Lung microvascular endothelial cell (primary cell): Measurements from ENCODE around the gene RGS7. TPM values are rescaled to one million over a fixed set of nuclear protein-coding genes. Genes with fewer than 3 reads are reported as not detected.
A peak's percentile ranks its signal among the peaks of the same experiment; 100 is the strongest.
"Not testable (repeated sequence)": the region's sequence is repeated elsewhere in the genome, so short reads cannot be mapped to it uniquely, and the experiment has no call there.

Experiments
- DNase-seq, 2 donors: peaks; one replicate each; pipeline versions ENCODE4 v3.0.0 to v3.0.0-alpha.2; 2010; ENCODE audit warnings: low read depth in 2 of 2
- total RNA-seq: library from RNA; depleted of rRNA; stranded (reverse); fragments of >200 nt; gene quantifications from 2 replicates; pipeline ENCODE4 v1.2.1, GENCODE V29; 2014

Gene RGS7
- total RNA-seq, 1 donor from 2014 or later, result under 0.01 TPM

DNA sequence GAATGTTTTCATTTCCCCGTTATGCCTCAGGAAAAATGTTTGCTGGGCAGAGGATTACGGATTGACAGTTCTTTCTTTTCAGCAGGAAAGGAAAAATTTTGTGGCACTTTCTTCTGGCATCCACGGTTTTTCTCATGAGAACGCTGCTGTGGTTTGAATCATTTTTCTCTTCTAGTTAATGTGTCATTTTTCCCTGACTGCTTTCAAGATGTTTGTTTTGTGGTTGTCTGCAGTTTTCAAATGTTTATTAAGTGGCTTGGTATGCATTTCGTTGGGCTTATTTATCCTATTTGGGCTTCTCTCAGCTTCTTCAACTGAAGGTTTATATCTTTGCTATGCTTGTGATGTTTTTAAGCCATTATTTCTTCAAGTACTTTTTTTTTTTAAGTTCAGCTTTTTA is 359.0 kb downstream of the RGS7 start:
- no peak for DNase-seq

- no peak for DNase-seq
Measured at GRCh38 chr1:240993004-240993403, 364.0 kb downstream of the RGS7 start.

GRCh38 chr1:240991230-240991629 is 365.8 kb downstream of the RGS7 start:
- DNase-seq, result no peak

- DNase-seq, result peak in 1 of 2 donors; percentile 2
Measured at GRCh38 chr1:240987928-240988327, 369.1 kb downstream of the RGS7 start.

DNA sequence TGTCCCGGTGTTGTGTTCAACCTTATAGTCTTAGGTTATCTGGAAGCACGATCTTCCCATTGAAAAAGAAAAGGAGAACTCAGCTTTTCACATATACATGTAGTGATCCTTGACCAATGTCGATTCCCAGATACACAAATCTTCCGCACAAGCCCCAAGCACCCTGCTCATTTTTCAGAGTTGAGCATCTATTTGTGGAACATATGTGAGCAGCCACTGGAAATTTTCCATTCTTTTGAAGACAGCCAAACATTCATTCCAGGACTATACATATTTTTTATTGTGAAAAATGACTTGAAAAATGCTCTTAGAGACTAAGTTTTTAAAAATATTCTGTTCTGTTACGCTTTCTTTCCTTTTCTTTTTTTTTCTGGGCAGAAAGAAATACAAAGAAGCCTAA is 371.9 kb downstream of the RGS7 start:
- DNase-seq, result no peak

- DNase-seq, result no peak
Measured at GRCh38 chr1:240980342-240980741, 376.7 kb downstream of the RGS7 start.

GRCh38 chr1:240976685-240977084 is 380.3 kb downstream of the RGS7 start:
- no peak for DNase-seq

- no peak for DNase-seq
Measured at GRCh38 chr1:240973875-240974274, 383.1 kb downstream of the RGS7 start.

- DNase-seq, result not testable (repeated sequence)
Measured at GRCh38 chr1:240972059-240972458, 384.9 kb downstream of the RGS7 start.

GRCh38 chr1:240970253-240970652 is 386.8 kb downstream of the RGS7 start:
- DNase-seq, result no peak

GRCh38 chr1:240968864-240969263 is 388.1 kb downstream of the RGS7 start:
- DNase-seq, result no peak

DNA sequence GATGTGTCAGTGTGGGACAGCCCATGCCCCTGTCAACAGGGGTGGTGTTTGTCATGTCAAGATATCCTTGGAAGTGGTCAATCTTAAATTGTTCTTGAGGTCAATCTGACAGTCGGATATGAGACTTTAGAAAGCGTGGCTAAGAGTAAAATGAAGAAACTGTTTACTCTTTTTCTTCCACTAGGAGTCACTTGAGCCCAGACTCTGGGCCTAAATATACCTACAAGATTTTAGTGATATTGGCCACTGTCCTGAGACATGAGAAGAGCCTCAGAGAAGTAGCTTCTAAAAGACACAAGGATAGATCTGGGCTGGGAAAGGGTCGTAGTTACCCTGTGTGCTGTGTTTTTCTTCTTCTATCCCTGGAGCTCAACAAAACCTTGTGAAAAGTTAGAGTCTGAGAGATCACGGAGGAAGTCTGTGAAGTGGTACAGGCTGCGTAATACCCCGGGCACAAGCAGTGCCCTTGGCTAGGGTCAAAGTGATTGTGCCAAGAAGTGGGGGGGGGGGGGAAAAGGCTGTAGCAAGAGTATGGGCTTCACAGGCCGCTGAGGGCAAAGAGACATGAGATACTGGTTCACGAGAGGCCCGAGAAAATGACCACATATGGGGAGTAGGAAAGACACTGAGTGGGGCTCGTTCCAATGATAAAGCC is 389.8 kb downstream of the RGS7 start:
- peak in 1 of 2 donors; percentile 41 for DNase-seq

DNA sequence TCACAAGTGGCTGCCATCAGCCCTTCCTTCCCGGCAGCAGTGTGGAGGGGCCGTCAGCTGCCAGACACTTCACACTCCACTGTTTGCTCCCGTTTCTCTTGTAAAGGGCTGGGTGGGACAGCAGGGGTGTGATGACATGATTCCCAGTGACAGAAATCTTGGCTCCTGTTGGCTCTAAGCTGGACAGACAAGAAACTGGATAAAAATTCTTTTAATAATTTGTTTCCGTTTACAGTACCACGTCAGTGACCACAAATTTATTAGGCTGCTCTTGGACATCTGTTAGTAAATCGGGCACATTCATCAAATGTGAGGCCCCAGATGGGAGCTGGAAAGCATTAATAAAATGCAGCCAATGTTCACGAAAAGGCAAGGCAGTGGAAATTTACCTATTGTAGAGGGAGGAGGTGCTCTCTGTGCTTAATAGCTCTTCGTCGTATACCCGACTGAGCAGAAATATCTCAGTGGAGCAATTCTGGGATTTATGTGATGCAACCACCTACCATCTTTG is 391.4 kb downstream of the RGS7 start:
- DNase-seq, result no peak

DNA sequence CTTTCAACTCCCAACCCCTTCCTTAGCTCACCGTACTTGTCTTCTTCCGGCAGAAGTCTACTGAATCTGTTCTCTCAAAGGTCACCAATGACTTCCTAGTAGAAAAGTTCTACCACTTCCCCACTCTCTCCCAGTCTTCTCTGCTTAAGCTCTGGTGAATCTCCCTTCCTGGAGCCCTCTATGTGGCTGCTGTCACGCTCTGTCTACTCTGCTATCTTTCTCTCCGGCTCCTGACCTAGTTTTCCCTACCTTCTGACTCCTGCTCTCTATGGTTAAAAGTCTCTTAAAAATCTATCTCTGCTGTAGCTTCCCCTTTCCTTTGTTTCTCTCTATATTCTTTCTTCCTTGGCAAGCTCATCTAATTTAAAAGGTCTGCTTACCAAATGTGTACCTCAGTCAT is 394.9 kb downstream of the RGS7 start:
- no peak for DNase-seq

DNA sequence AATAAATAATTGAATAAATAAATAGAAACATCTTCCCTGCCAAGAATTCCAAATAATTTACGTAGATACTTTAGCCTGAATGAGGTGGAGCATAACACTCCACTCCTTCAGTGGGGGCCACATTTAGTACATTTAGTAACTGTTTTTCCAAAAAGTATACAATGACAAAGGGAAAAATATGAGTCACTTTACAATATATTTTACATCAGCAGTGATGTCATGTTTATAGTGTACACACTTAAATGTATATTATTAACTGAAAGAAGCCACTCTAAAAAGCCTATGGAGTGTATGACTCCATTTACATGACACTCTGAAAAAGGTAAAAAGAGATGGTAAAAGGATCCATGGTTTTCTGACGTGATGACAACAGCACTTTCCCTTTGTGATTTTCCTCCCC is 400.6 kb downstream of the RGS7 start:
- no peak for DNase-seq

DNA sequence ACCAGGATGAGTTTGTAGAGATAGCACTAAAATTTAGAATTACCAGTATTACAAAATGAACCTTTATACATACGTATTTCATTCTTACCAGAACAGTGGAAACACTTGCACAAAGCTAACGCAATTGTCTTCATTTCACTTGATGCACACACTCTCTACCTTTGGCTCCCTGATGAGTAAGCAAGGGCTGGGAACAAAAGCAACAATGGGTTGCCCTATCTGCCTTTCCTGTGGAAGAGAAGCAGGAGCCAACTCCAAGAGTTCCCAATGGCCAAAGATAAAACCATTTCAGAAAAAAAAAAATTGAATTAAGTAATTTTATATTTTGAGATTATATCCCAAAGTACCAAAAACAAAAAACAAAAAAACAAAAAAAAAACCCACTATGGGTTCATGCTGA is 401.0 kb downstream of the RGS7 start:
- peak in 1 of 2 donors; percentile 40 for DNase-seq

- DNase-seq, result peak; percentile 22 to 40
Measured at GRCh38 chr1:240947438-240948224, 409.4 kb downstream of the RGS7 start.

- peak; percentile 54 to 63 for DNase-seq
Measured at GRCh38 chr1:240946926-240947325, 410.1 kb downstream of the RGS7 start.

GRCh38 chr1:240942901-240943300 is 414.1 kb downstream of the RGS7 start:
- DNase-seq, result no peak

- no peak for DNase-seq
Measured at GRCh38 chr1:240941701-240942370, 415.2 kb downstream of the RGS7 start.

DNA sequence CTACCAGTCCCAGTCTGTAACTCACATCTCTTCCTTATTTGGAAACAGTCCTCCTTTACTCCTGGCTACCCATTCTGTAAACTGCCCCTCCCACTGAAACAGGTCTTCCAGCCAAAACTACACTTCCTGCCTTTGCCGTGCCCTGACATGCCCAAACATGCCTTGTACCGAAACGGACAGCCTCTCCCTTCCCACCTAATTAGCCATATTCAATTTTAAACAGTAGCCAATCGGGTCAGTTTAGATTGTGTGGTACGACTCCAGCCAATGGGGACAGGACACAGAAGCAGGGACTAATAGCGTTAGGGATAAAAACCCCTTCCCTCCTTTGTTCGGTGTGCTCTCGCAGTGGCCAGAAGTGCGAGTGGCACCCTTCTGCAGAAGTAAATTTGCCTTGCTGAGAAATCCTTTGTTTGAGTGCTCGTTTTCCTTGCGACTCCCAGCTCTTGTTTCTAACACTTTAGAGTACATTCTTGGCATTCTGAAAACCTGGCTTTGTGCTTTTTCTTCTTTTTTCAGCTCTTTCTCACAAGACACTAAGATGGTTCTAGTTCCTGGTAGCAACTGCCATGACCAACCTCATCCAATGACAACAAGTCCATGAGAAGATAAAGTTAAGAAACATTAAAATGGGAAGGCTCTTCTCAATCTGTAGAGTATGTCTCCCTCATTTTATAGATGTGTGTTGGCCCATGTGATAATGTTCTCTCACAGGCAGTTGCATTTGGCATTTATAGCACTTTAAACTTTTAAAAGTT is 419.9 kb downstream of the RGS7 start:
- no peak for DNase-seq

DNA sequence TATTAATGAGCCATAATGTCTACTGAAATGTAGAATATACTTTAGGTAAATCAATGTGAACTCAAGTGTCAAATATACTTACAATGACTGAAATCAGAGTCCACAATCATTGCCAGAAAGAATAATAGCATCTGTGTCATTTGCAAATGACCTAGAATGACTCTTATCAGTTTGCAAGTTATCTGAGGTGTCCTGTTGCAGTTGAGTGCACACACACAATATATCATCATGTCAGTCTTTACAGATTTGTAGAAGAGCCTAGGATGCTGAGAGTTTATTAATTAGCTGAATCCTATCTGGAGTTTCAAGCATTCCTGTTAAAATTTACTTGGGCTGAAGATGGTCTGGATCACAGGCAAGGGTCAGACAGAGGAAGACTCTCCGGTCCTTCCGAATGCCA is 421.1 kb downstream of the RGS7 start:
- DNase-seq, result no peak
